Astrocyte (in vitro differentiated cells and primary cell): ENCODE data around the gene SIX3. TPM values are rescaled to one million over a fixed set of nuclear protein-coding genes. Genes with fewer than 3 reads are reported as not detected.
A peak's percentile ranks its signal among the peaks of the same experiment; 100 is the strongest.

Experiments
- DNase-seq: peaks from one replicate; pipeline ENCODE4 v3.0.0-alpha.2; 2010; ENCODE audit warnings: low read depth
- FAIRE-seq: peaks from 2 replicates; lab custom pipeline; 2011; peaks lifted over from hg19 to GRCh38; lab: Jason Lieb, UNC
- H2AFZ ChIP-seq: 2 replicates; pipeline ENCODE4 v1.6.0; 2012; ENCODE audit warnings: low read depth, low read length, inconsistent platforms
- H3K27ac ChIP-seq: 2 replicates; pipeline ENCODE4 v1.5.1; 2011; ENCODE audit warnings: low read depth, low read length, inconsistent platforms
- H3K27me3 ChIP-seq: 2 replicates; pipeline ENCODE4 v1.6.0; 2011; ENCODE audit warnings: low read length, inconsistent platforms; ENCODE audit not compliant: insufficient read depth
- H3K36me3 ChIP-seq: 2 replicates; pipeline ENCODE4 v1.5.1; 2011; ENCODE audit warnings: low read length, inconsistent platforms; ENCODE audit not compliant: insufficient read depth
- H3K4me1 ChIP-seq: 2 replicates; pipeline ENCODE4 v1.5.1; 2011; ENCODE audit warnings: low read length, inconsistent platforms; ENCODE audit not compliant: insufficient read depth
- H3K4me2 ChIP-seq: 2 replicates; pipeline ENCODE4 v1.6.0; 2012; ENCODE audit warnings: low read length, inconsistent platforms
- H3K4me3 ChIP-seq: 2 replicates; pipeline ENCODE4 v1.5.1; 2011; ENCODE audit warnings: low read depth, mild to moderate bottlenecking, low read length, inconsistent platforms; ENCODE audit not compliant: insufficient read depth
- H3K79me2 ChIP-seq: 2 replicates; pipeline ENCODE4 v1.6.0; 2012; ENCODE audit warnings: mild to moderate bottlenecking, low read length, inconsistent platforms; ENCODE audit not compliant: insufficient read depth
- H3K9ac ChIP-seq: 2 replicates; pipeline ENCODE4 v1.6.0; 2012; ENCODE audit warnings: mild to moderate bottlenecking, low read length, inconsistent platforms
- H3K9me3 ChIP-seq: 2 replicates; pipeline ENCODE4 v1.5.1; 2012; ENCODE audit warnings: low read depth, mild to moderate bottlenecking, low read length, inconsistent platforms; ENCODE audit not compliant: insufficient read depth
- H4K20me1 ChIP-seq: 2 replicates; pipeline ENCODE4 v1.6.0; 2012; ENCODE audit warnings: low read length, inconsistent platforms; ENCODE audit not compliant: insufficient read depth
- H3K27ac Mint-ChIP-seq: one replicate; pipeline ENCODE4 v1.8.0; 2021; ENCODE audit warnings: mild to moderate bottlenecking, mixed read lengths; ENCODE audit not compliant: unreplicated experiment
- H3K27me3 Mint-ChIP-seq: one replicate; pipeline ENCODE4 v1.8.0; 2021; ENCODE audit warnings: low read depth, mixed read lengths; ENCODE audit not compliant: unreplicated experiment
- H3K36me3 Mint-ChIP-seq: one replicate; pipeline ENCODE4 v1.8.0; 2021; ENCODE audit warnings: low read depth, mixed read lengths; ENCODE audit not compliant: unreplicated experiment
- H3K4me1 Mint-ChIP-seq: one replicate; pipeline ENCODE4 v1.8.0; 2021; ENCODE audit warnings: low read depth, mixed read lengths; ENCODE audit not compliant: unreplicated experiment
- H3K4me3 Mint-ChIP-seq: one replicate; pipeline ENCODE4 v1.8.0; 2021; ENCODE audit warnings: mild to moderate bottlenecking, moderate library complexity, mixed read lengths; ENCODE audit not compliant: unreplicated experiment
- H3K9me3 Mint-ChIP-seq: one replicate; pipeline ENCODE4 v1.8.0; 2021; ENCODE audit warnings: mild to moderate bottlenecking, mixed read lengths; ENCODE audit not compliant: unreplicated experiment
- EZH2 ChIP-seq: IDR thresholded peaks from 2 replicates; pipeline ENCODE4 v1.6.1; 2012; ENCODE audit warnings: mild to moderate bottlenecking, low read length, inconsistent platforms; ENCODE audit not compliant: insufficient read depth
- total RNA-seq: library from RNA; stranded (reverse); gene quantifications from 2 replicates; pipeline ENCODE4 v1.2.1, GENCODE V29; 2021
- TF ChIP-seq, protein P1 (sequence below): IDR thresholded peaks from 2 replicates; pipeline ENCODE4 v1.5.1; 2011; ENCODE audit warnings: low read depth, mild to moderate bottlenecking, inconsistent platforms, low read length, moderate library complexity; ENCODE audit not compliant: insufficient read depth

SIX3 gene
- total RNA-seq, 1 donor from 2014 or later = 1.7 TPM

DNA sequence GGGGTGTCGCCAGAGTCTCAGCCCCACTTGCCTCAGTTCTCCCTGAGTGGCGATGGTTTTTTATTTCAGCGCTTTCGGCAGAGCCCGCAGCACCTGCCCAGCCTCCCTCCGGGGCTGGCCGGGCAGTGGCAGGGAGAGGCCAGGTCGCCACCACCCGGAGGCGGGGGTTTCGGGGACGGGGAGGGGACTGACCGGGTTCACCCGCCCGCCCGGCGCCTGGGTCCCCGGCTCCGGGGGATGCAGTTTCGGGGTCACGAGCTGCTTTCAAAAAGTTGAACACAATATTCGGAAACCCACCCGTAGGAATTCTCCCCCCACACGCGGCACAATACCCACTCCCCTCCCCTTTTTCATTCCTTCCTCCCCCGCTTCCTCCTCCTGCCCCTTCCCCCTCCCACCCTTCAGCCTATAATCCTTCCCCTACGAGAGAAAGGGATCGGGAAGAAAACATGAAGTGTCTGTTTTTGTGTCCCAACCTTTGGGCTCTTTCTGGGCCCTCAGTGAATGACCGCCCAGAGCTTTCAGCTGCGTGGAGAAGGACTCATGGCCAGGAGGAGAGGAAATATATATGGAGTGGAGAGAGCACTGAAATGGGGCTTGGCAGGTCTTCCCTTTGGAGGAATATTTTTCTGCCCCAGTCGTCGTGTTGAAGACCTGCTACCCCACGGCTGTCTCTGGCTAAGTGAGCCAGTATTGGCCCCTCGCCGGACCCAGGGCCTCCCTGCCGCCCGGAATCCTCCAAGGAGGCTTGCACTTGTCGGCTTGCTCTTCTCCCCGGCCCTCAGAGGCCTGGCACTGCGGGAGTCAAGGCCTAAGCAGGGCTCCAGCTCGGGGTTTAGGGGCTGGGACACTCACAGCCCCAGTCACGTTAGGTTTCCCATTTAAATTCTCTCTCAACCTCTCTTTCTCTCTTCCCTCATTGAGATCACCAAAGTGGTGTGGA is 2.1 kb upstream of the SIX3 start:
- Histone ChIP-seq H3K9me3 (no peaks in the 10 kb centered on the region), H3K4me2 (peak overlapping the region; percentile 70), H3K36me3 (no peaks in the 10 kb centered on the region), H3K9ac (peak overlapping the region; percentile 31), H2AFZ (no peak overlapping the region), H3K79me2 (peaks cover 14% of the 10 kb centered on the region), H4K20me1 (peaks cover 18% of the 10 kb centered on the region), H3K27me3 (peaks cover 85% of the 10 kb centered on the region), H3K4me1 (peaks cover 8% of the 10 kb centered on the region), H3K27ac (no peak overlapping the region), H3K4me3 (peak overlapping the region; percentile 39)
- no peak overlapping the region for H3K4me3 Mint-ChIP-seq
- H3K27ac Mint-ChIP-seq = peak overlapping the region; percentile 58
- FAIRE-seq (no peak), DNase-seq (no peak)
- peaks cover 8% of the 10 kb centered on the region for H3K9me3 Mint-ChIP-seq
- peaks cover 78% of the 10 kb centered on the region for H3K27me3 Mint-ChIP-seq
- TF ChIP-seq EZH2 = peak; percentile 3
- TF ChIP-seq, protein P1, sequence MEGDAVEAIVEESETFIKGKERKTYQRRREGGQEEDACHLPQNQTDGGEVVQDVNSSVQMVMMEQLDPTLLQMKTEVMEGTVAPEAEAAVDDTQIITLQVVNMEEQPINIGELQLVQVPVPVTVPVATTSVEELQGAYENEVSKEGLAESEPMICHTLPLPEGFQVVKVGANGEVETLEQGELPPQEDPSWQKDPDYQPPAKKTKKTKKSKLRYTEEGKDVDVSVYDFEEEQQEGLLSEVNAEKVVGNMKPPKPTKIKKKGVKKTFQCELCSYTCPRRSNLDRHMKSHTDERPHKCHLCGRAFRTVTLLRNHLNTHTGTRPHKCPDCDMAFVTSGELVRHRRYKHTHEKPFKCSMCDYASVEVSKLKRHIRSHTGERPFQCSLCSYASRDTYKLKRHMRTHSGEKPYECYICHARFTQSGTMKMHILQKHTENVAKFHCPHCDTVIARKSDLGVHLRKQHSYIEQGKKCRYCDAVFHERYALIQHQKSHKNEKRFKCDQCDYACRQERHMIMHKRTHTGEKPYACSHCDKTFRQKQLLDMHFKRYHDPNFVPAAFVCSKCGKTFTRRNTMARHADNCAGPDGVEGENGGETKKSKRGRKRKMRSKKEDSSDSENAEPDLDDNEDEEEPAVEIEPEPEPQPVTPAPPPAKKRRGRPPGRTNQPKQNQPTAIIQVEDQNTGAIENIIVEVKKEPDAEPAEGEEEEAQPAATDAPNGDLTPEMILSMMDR = no peak
- no peaks in the 10 kb centered on the region for H3K36me3 Mint-ChIP-seq
- H3K4me1 Mint-ChIP-seq = no peaks in the 10 kb centered on the region

DNA sequence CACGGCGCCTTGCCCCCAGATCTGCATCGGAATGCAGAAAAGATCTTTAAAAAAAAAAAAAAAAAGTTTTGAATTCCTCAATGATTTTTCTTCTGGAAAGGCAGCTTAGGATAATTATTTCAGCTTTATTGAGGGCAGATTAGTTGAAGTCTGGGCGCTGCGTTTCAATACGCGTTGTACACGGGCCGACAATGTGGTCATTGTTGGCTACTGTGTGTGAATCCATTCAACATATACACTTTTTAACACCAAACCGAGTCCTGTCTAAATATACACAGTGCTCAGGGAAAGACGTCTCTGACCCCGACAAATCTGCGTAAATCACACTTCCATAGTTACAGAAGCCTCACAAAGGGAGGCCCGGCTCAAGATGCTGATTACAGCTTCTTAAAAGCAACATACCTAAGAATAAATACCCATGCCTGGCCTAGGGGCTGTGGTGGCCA is 1.4 kb upstream of the SIX3 start:
- H3K4me2 ChIP-seq = peak overlapping the region; percentile 70
- peaks cover 89% of the 10 kb centered on the region for H3K27me3 ChIP-seq
- no peaks in the 10 kb centered on the region for H3K4me1 Mint-ChIP-seq
- no peak overlapping the region for H3K27ac ChIP-seq
- H3K9me3 Mint-ChIP-seq = peaks cover 12% of the 10 kb centered on the region
- H3K9me3 ChIP-seq = no peaks in the 10 kb centered on the region
- H3K4me1 ChIP-seq = peaks cover 11% of the 10 kb centered on the region
- peaks cover 18% of the 10 kb centered on the region for H4K20me1 ChIP-seq
- no peak for DNase-seq
- H3K36me3 Mint-ChIP-seq = peaks cover 2% of the 10 kb centered on the region
- no peak for FAIRE-seq
- no peak overlapping the region for H2AFZ ChIP-seq
- peaks cover 14% of the 10 kb centered on the region for H3K79me2 ChIP-seq
- H3K4me3 ChIP-seq = no peak overlapping the region
- TF ChIP-seq EZH2 = peak; percentile 8
- TF ChIP-seq, protein P1 = no peak
- H3K4me3 Mint-ChIP-seq = no peak overlapping the region
- H3K27ac Mint-ChIP-seq = peak overlapping the region; percentile 34
- no peaks in the 10 kb centered on the region for H3K36me3 ChIP-seq
- peaks cover 78% of the 10 kb centered on the region for H3K27me3 Mint-ChIP-seq
- H3K9ac ChIP-seq = no peak overlapping the region
